ENCODE measurements around the gene MMD. TPM values are rescaled to one million over a fixed set of nuclear protein-coding genes. Genes with fewer than 3 reads are reported as not detected.

Gene MMD
- total and polyA plus RNA-seq, 2 donors from 2014 or later = 6.4 to 9.9 TPM

DNA sequence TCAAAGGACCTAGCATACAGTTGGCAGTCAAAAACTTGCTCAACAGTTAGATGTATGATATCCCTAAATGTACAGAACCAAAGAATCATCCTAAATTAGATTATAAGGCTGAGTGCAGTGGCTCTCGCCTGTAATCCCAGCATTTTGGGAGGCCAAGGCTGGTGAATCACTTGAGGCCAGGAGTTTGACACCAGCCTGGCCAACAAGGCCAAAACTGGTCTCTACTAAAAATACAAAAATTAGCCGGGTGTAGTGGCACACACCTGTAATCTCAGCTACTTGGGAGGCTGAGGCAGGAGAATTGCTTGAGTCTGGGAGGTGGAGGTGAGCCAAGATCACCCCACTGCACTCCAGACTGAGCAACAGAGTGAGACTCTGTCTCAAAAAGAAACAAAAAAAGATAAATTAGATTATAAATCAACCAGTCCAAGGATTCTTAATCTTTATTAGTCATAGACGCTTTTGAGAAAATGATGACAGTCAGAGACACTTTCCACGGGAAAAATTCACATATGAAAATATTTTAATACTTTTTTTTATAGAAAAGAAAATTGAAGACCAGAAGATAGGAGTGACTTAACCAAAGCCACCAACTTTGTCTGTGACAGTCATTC, 77.6 kb downstream of the MMD start:
- Histone ChIP-seq H3K36me3 (ENCODE audit: control insufficient read depth in 2 of 3, insufficient read depth in 3 of 3, low read length in 3 of 3) (no peaks in the 10 kb centered on the region), H3K27me3 (ENCODE audit: control insufficient read depth, insufficient read depth, low read length) (no peaks in the 10 kb centered on the region), H3K4me1 (ENCODE audit: control insufficient read depth in 2 of 3, insufficient read depth in 2 of 3, low read depth in 1 of 3, low read length in 3 of 3) (peaks cover 0 to 1% (median 0%) of the 10 kb centered on the region in 3 donors), H3K9ac (ENCODE audit: low read length in 3 of 3) (no peak overlapping the region), H3K4me3 (ENCODE audit: low read length in 3 of 3) (no peak overlapping the region), H3K27ac (ENCODE audit: low read depth in 2 of 2, low read length in 2 of 2) (no peak overlapping the region), H3K9me3 (ENCODE audit: control insufficient read depth in 2 of 3, insufficient read depth in 1 of 3, low read length in 3 of 3) (peaks cover 0 to 4% (median 0%) of the 10 kb centered on the region in 3 donors)
- TF ChIP-seq, protein P1, sequence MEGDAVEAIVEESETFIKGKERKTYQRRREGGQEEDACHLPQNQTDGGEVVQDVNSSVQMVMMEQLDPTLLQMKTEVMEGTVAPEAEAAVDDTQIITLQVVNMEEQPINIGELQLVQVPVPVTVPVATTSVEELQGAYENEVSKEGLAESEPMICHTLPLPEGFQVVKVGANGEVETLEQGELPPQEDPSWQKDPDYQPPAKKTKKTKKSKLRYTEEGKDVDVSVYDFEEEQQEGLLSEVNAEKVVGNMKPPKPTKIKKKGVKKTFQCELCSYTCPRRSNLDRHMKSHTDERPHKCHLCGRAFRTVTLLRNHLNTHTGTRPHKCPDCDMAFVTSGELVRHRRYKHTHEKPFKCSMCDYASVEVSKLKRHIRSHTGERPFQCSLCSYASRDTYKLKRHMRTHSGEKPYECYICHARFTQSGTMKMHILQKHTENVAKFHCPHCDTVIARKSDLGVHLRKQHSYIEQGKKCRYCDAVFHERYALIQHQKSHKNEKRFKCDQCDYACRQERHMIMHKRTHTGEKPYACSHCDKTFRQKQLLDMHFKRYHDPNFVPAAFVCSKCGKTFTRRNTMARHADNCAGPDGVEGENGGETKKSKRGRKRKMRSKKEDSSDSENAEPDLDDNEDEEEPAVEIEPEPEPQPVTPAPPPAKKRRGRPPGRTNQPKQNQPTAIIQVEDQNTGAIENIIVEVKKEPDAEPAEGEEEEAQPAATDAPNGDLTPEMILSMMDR (IDR thresholded peaks at IDR 0.05; ENCODE audit: borderline replicate concordance, extremely low read depth, insufficient read depth) = no peak
- intact Hi-C loops (cut with DNase I) = no loop called here
- DNase-seq (no peak), FAIRE-seq (no peak)

DNA sequence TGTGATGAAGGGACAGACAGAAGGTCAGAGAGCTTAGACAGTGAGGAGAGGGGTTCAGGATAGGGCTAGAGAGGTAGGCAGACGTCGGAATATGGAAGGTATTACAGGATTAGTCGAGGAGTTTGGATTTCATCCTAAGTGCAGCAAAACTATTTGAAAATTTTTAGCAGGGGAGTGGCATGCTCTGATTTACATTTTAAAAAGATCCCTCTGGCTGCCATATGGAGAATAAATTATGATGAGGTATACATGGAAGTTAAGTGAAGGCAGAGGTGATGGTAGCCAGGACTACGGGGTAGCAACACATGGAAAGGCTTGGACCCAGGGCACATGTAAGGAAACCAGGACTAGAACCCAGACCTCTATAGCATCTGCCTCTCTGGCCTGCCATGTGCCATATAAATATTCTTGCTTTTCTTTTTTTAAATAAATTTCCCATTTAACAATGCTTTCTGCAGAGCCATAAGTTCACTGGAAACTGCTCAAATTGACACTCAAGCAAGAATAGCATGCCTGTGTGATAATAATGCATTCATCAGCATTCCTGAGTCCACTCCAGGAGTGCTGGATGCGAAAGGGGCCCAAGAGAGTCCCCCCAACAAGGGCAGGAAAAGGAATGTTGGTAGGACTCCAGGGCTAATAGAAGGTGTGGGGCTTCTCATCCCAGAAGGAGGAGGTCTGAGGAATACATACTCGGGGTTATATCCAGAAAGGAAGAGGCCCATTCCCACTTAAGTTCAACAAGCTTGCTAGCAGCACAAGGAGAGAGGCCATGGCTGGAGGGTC, 78.6 kb downstream of the MMD start:
- Histone ChIP-seq H3K4me3 (ENCODE audit: low read length in 3 of 3) (no peak overlapping the region), H3K9me3 (ENCODE audit: control insufficient read depth in 2 of 3, insufficient read depth in 1 of 3, low read length in 3 of 3) (peaks cover 0 to 4% (median 0%) of the 10 kb centered on the region in 3 donors), H3K27ac (ENCODE audit: low read depth in 2 of 2, low read length in 2 of 2) (no peak overlapping the region), H3K4me1 (ENCODE audit: control insufficient read depth in 2 of 3, insufficient read depth in 2 of 3, low read depth in 1 of 3, low read length in 3 of 3) (no peaks in the 10 kb centered on the region), H3K9ac (ENCODE audit: low read length in 3 of 3) (no peak overlapping the region), H3K27me3 (ENCODE audit: control insufficient read depth, insufficient read depth, low read length) (no peaks in the 10 kb centered on the region), H3K36me3 (ENCODE audit: control insufficient read depth in 2 of 3, insufficient read depth in 3 of 3, low read length in 3 of 3) (no peaks in the 10 kb centered on the region)
- FAIRE-seq (no peak), DNase-seq (no peak)
- intact Hi-C loops (cut with DNase I) = no loop called here
- TF ChIP-seq, protein P1 (IDR thresholded peaks at IDR 0.05; ENCODE audit: borderline replicate concordance, extremely low read depth, insufficient read depth) = no peak

Other genes starting within 250 kb of the MMD start
- 38.4 TPM for gene HLF, start 156.9 kb downstream of the MMD start, total RNA-seq
- gene HLF, start 156.9 kb downstream of the MMD start, polyA plus RNA-seq (ENCODE audit: insufficient read depth, low read depth, low replicate concordance) = 9.1 TPM
- gene SMIM36, start 89.6 kb upstream of the MMD start, total RNA-seq = not detected
- gene SMIM36, start 89.6 kb upstream of the MMD start, polyA plus RNA-seq (ENCODE audit: insufficient read depth, low read depth, low replicate concordance) = not detected

All from kidney (tissue), 14 donors.